DMS79 treated with DMSO at 0.1 percent for 48 hours (cell line): ENCODE measurements around the gene TRIM64.
"Not testable (repeated sequence)": the region's sequence is repeated elsewhere in the genome, so short reads cannot be mapped to it uniquely, and the experiment has no call there.

Experiments used
- DNase-seq: peaks from one replicate; lab custom pipeline; 2025; lab: John Stamatoyannopoulos, UW

The TRIM64 gene, protein sequence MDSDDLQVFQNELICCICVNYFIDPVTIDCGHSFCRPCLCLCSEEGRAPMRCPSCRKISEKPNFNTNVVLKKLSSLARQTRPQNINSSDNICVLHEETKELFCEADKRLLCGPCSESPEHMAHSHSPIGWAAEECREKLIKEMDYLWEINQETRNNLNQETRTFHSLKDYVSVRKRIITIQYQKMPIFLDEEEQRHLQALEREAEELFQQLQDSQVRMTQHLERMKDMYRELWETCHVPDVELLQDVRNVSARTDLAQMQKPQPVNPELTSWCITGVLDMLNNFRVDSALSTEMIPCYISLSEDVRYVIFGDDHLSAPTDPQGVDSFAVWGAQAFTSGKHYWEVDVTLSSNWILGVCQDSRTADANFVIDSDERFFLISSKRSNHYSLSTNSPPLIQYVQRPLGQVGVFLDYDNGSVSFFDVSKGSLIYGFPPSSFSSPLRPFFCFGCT

DNA sequence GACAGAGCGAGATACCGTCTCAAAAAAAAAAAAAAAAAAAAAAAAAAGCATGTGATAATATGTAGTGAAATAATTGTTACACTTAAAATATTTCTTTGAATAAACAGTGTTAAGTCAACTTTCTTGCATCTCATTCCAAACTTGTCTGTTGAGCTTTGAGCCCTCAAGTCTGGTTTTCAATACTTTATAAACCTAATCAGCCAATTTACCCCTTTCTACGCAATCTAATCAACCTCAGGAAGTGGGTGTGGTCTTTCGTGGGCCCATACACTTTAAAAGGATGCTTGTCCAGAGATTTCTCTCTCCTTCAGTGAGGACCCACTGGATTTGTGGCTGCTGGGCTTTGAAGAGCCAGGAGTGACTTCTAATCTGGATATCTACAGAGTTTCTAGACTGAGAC is at the start of gene TRIM64:
Gene TRIM64 (plus strand): TSS at position 301 of the 400 bp plus-strand sequence. CDS start 2,467 bp downstream, outside the sequence.
- not testable (repeated sequence) for DNase-seq

DNA sequence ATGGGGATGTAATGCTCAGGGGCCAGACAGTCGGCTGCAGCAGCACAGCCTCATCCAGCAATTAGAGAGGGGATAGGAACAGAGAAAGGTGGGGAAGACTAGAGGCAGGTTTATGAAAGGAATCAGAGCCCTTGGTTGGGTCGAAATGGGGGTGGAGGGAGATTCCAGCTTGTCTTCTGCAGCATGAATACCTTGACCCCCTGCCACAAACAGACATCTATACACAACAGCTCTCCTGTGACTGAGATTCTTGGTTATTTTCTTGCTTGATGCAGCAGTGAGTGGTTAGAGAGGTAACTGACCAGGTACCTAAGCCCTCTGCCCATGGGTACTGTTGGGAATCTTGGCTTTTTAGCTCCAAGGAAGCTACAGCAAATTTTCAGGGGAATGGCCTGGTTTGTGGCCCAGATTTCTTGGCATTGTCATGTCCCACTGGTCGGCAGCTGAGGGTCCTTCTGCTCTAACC is 43.6 kb upstream of the TRIM64 start, which contains the start of gene TRIM49D1:
Gene TRIM49D1 (minus strand): TSS at position 51 of the 466 bp plus-strand sequence. CDS start 4,535 bp downstream, outside the sequence.
- DNase-seq: no peak

DNA sequence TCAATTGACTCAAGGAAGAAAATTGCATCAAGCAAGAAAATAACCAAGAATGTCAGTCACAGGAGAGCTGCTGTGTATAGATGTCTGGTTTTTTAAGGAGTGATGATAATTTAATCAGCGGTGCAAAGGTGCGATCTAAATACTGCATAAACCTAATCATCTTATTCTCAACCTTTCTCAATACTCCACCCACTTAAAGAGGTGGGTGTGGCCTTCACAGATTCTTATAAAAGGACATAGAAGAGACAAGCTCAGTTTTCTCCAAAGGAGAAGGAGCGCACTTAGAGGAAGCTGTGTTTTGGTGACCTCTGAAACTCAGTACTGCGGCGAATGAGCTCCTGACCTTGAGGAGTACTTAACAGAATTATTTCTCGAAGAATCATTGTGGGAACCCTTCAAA is 42.1 kb upstream of the TRIM64 start, which contains the start of gene TRIM49D2:
Gene TRIM49D2 (plus strand): TSS at position 301 of the 400 bp plus-strand sequence. CDS start 2,698 bp downstream, outside the sequence.
- DNase-seq: not testable (repeated sequence)

DNA sequence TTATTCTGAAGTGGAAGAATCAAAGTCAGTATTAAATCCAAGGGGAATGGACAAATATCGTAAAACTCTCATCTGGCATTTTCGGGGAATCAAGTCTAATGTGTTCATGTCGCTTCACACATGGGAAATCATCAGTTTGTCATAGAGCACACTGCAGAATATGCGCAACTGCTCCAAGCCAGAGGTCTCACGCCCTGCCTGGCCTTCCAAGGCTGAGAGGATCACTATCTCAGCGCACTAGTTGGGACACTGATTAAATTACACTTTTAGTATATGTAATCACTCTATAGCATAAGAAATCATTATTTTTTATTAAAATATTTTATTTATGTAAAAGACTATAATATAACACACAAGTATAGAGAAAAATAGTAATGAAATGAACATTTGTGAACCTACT is 5.0 kb upstream of the TRIM64 start:
- DNase-seq: not testable (repeated sequence)
